ENCODE data around the gene ZNF592. TPM values are rescaled to one million over a fixed set of nuclear protein-coding genes. Genes with fewer than 3 reads are reported as not detected.

The ZNF592 gene
- total and polyA plus RNA-seq, 9 of the 15 experiments (the other 6 are each of a cell fraction or from before 2014, with no cell fraction given): 0.88 to 23.8 (median 7.4) TPM

- TF ChIP-seq DEAF1 (CRISPR knock-in tag; IDR thresholded peaks at IDR 0.05): no peak
Observed at GRCh38 chr15:84714372-84714771, 34.0 kb upstream of the ZNF592 start (continued).

GRCh38 chr15:84714821-84715220 is 33.6 kb upstream of the ZNF592 start:
- intact Hi-C loops (cut with micrococcal nuclease) (loop anchor here (5.0 kb wide), 1 partner anchor 72 kb away; no protein-coding TSS in a partner anchor), in situ Hi-C loops (cut with MboI) (no loop called here)
- Histone ChIP-seq H4K20me1 (replicated peaks; ENCODE audit: control insufficient read depth, insufficient read depth, low read length) (no peaks in the 10 kb centered on the region), H3K9me3 (replicated peaks; ENCODE audit: control insufficient read depth, insufficient read depth, low read depth, low read length) (no peaks in the 10 kb centered on the region; the same call in 1 of the 2 replicates), H3K4me2 (ENCODE audit: insufficient read depth, low read length) (peak overlapping the region; percentile 96), H3K4me1 (replicated peaks in 1 of 2; ENCODE audit: control insufficient read depth in 2 of 2, insufficient read depth in 2 of 2, low read length in 2 of 2) (peaks cover 12 to 19% of the 10 kb centered on the region in 2 experiments; a peak in 4 of 5 replicates), H3K9me1 (ENCODE audit: control insufficient read depth, insufficient read depth, low read length) (no peaks in the 10 kb centered on the region), H3K9ac (ENCODE audit: insufficient read depth in 1 of 2, low read depth in 2 of 2, low read length in 2 of 2) (peak overlapping the region; percentile 83 to 96; a peak in 3 of 4 replicates), H3K27ac (ENCODE audit: extremely low read depth, low read depth, low read length) (peak overlapping the region; percentile 84; the same call in 2 of the 3 replicates), H3K36me3 (ENCODE audit: control insufficient read depth, insufficient read depth, low read length) (peaks cover 42% of the 10 kb centered on the region; the same call in 2 of the 3 replicates), H3K27me3 (ENCODE audit: control insufficient read depth in 2 of 2, insufficient read depth in 2 of 2, low read length in 2 of 2) (no peaks in the 10 kb centered on the region), H3K79me2 (ENCODE audit: control insufficient read depth, insufficient read depth, low read length) (peaks cover 64% of the 10 kb centered on the region), H3K4me3 (peak overlapping the region; percentile 81), H2AFZ (ENCODE audit: low read depth, low read length) (no peak overlapping the region)
- ATAC-seq (no peak), FAIRE-seq (no peak), DNase-seq (ENCODE audit: extremely low read depth in 1 of 4, low spot score in 3 of 4) (no peak)
- POLR2A ChIA-PET: interaction anchor here (0.5 to 5.5 kb wide), 8 partner anchors 11 to 55 kb away, joined by 3 to 47 read pairs (median 4); no protein-coding TSS in a partner anchor
- 0% methylated on average over 3 of the region's 3 CpGs for WGBS (ENCODE audit: insufficient coverage, low coverage, missing lambda C conversion rate)
- CTCF ChIA-PET (ENCODE audit: low intra/inter-chr PET ratio): no interaction called here
- no TSS peak for BruUV-seq (replicated peaks)
- TF ChIP-seq RBM15 (IDR thresholded peaks at IDR 0.05; ENCODE audit: insufficient read depth, low read length) (no peak), ZNF583 (CRISPR knock-in tag; IDR thresholded peaks at IDR 0.05) (no peak), LARP7 (IDR thresholded peaks at IDR 0.05) (no peak), ZNF699 (CRISPR knock-in tag; IDR thresholded peaks at IDR 0.05; ENCODE audit: insufficient replicate concordance) (no peak), U2AF1 (optimal IDR thresholded peaks at IDR 0.05; ENCODE audit: low read depth, low read length) (no peak), ZNF444 (CRISPR knock-in tag; IDR thresholded peaks at IDR 0.05) (no peak), SETDB1 (IDR thresholded peaks at IDR 0.05; ENCODE audit: low read length) (no peak), MEF2A (IDR thresholded peaks at IDR 0.05; ENCODE audit: control insufficient read depth, low read depth, low read length) (no peak), LEF1 (IDR thresholded peaks at IDR 0.05) (no peak), YY1 (IDR thresholded peaks at IDR 0.05; ENCODE audit: borderline replicate concordance in 1 of 3, control insufficient read depth in 1 of 3, extremely low read depth in 1 of 3, insufficient read depth in 3 of 3, insufficient read length in 1 of 3, insufficient replicate concordance in 2 of 3, low read depth in 1 of 3, low read length in 2 of 3) (no peak), CEBPG (CRISPR knock-in tag; IDR thresholded peaks at IDR 0.05) (no peak), CEBPG (tag; conservative IDR thresholded peaks at IDR 0.05 in 1 of 2, IDR thresholded peaks at IDR 0.05 in 1 of 2) (peak in 1 of 2 experiments; percentile 45; a peak in 2 of 4 replicates), CEBPB (tag; IDR thresholded peaks at IDR 0.05) (peak; percentile 60), MCM5 (IDR thresholded peaks at IDR 0.05; ENCODE audit: low read depth) (no peak)

All from K562 (cell line).